Right renal pelvis (tissue), 4 donors: ENCODE data around the gene NOXA1. TPM values are rescaled to one million over a fixed set of nuclear protein-coding genes. Genes with fewer than 3 reads are reported as not detected.

ENCODE experiments used
- DNase-seq, 4 donors: peaks; one replicate each; pipeline ENCODE4 v3.0.0-alpha.2; 2013; ENCODE audit warnings: low read depth in 4 of 4, low spot score in 3 of 4, missing footprints in 1 of 4
- polyA plus RNA-seq, 4 donors: library from polyadenylated mRNA; unstranded; fragments of 120-200 nt; gene quantifications; one replicate each; pipeline ENCODE4 v1.2.1, GENCODE V29; 2013; ENCODE audit not compliant: insufficient read length in 4 of 4

The NOXA1 gene
- polyA plus RNA-seq, 4 donors, result 5.7 to 10.1 (median 6.2) TPM

DNA sequence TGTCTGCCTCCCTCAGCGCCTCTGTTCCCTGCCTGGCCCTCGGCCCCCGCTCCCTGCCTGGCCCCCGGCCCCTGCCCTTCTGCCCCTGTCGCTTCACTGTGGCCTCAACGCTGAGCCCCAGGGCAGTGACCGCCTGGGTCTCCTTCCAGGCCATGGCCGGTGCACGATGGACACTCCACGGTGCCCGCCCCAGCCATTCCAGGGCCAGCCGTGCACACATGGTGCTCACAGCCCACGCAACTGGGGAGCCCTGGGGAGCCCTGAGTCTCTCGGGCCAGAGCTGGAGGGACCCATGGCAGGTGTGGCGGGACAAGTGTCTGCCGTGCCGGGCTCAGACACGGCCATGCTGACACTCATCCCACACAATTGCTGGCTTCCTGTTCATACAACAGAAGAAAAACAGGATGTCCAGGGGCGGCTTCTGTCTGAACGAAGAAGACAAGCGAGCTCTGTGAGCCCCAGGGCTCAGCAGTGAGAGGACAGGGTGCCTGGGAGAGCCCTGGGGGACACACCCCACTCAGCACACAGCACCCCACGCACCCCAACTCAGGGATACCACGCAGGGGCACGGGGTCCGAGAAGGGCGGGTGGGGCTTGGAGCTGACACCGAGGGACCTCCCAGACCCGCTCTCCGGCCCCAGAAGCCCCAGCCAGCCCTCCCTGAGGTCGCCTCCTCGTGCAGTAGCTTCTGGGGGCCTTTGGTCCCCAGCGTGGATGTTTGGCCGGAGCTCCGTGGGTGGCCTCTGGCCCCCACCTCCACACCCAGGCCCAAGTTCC is 35.9 kb upstream of the NOXA1 start:
- DNase-seq, result no peak

DNA sequence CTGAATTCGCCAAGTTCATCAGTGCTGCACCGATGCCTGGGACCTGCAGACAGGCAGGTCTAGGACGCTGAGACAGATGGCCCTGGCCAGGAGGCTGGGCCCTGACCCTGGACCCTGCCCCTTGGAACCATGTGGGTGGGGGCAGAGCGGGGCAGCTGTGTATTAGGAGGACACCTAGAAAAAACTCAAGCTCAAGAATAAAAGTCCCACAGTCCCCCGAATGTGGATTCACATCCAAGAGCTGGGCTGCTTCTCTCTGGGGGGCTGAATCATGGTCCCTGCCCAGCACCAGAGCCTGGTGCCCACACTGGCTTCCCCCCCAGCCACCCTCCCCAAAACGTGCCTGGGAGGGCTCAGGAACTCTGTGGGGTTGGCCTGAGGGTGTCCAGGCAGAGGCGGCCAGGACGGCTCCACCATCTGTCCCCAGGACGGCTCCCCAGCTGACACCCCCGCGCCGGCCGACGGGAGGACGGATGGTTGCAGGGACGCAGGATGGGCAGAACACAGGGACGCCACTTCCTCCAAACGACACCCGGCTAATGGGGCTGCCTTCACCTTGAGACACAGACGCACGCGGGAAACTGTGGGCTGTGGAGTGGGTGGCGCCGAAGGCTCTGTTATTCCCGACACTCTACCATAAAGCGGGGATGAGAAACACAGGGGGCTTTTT is 35.2 kb upstream of the NOXA1 start:
- no peak for DNase-seq

DNA sequence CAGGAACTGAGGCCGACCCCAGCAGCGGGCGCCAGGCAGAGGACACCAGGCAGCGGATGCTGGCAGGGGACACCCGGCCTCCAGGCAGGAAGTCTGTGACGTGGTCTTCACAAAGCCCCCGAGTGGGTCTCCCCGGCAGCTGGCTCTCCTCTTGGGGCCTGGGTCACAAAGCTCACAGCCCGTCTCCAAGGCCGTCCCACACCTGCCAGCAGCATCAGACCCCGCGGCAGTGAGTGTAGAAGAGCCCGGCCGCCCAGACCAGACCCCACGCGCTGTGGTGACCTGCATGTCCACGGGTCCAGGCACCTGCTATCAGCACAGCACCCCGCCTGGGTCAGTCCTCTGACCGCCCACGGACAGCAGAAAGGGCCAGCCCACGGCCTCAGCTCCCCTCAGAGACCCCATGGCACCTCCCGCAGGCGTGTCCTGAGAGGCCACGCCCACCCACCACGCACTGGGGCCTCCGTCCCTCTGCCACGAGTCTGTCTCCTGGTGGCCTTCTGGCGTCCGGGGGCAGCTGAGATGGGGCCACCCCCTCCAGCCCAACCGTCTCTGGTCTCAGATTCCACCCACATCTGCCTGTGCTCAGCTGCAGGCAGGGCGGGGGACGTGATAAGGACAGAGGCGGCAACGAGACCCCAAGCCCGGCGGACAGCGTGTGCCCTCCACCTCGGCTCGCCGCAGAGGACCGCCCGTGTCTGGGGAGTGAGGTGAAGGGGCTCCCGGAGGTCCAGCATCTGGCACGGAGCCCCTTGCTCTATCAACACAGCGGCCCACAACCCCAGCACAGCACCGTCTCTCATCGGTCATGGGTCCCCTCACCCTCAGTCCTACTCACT is 34.4 kb upstream of the NOXA1 start:
- no peak for DNase-seq

DNA sequence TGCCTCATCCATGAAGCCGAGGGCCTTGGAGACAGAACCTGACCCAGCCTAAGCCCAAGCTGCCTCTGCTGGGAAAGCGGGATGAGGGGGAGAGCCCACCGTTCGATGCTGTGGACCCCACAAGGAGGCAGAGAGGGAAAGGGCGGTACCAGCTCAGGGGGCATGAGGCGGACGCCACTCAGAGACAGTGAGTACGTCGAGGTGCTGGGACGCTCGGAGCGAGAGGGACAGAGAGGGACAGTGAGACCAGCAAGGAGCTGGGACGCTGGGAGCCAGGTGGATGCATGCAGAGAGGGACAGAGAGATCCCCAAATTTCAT is 33.8 kb upstream of the NOXA1 start:
- DNase-seq, result no peak

- no peak for DNase-seq
These were observed 32.4 kb upstream of the NOXA1 start for GRCh38 chr9:137390553-137391410.

DNA sequence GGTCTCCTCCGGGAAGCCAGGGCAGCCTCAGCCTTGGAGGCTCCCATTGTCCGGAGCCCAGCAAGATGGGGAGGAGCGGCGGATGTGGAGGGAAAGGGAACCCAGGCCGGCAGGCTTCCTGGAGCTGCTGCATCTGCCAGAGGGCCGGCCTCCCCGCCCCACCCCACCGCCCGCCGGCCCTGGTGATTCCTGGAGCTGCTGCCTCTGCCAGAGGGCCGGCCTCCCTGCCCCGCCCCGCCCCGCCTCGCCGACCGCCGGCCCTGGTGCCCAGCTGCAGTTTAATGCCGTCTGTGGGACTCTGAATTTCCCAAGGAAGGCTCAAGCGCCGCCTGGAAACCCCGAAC is 31.8 kb upstream of the NOXA1 start:
- DNase-seq, result no peak

DNA sequence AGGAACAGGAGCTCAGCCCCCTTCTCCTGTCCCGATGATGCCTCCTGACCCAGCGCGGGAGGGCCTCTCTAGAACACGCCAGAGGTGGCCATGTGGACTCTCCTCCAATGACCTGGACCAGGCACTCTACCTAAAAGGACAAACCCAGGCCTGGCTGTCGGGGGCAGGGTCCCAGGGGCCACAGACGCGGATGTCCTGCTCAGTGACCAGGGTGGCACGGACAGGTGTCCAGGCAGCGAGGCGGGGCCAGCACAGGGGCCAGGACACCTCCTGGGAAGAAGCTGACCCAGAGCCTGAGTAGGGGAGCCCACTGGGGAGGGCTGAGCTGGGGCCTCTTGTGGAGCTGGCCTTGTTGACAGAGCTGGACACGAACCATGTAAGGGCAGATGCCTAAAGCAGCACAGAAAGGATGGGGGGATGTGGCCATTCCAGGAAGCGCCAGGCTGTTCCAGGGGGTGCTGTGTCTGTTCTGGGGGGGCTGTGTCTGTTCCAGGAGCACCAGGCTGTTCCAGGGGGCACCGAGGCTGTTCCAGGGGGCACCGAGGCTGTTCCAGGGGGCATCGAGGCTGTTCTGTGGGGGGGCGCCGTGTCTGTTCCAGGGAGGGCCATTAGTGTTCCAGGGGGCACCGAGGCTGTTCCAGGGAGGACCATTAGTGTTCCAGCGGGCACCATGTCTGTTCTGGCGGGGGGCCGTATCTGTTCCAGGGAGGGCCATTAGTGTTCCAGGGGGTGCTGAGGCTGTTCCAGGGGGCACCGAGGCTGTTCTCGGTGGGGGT is 30.8 kb upstream of the NOXA1 start:
- no peak for DNase-seq

DNA sequence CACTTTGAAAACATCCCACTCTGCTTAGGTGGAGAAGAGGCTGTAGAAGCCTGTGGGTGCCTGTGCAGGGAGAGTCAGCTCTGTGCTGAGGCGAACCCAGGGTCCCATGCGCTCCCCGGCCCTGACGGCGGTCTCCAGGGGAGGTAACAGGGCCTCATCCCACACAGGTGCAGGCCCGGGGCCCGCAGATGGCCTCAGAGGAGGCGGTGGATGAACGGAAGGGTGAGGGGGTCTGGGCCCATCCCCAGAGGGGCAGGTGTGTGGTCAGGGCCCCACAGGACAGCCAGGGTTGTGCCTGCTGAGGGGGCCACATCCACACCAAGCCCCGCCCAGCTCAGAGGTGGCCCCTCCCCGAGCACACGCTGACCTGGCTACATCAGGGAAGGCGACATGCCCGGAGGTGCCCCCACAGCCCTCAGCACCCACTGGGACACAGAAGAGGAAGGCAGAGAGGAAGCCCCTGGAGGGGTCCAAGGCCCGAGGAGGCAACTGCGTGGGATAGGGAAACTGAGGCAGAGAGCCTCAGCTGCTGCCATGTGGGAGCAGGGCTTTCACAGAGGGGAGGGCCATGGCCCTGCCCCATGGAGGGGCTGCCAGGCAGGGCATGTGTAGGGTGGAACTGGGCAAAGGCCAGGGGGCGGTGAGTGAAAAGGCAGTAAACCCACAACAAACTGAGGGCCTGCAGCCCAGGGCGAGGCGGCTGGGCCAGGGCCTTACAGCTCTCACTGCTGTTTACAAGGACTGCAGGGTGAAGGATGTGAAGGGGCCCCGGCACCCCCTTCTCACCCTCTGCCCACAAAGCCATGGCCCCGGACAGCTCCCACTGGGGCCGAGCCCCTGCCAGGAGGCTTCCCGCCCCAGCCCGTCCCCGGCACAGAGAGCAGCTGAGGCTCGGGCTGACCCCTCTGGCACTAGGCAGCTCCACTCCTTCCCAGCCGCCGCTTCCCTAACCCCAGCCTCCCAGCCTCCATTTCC is 29.7 kb upstream of the NOXA1 start:
- DNase-seq, result no peak

- DNase-seq, result no peak
These were observed 28.1 kb upstream of the NOXA1 start for GRCh38 chr9:137394866-137395665.

DNA sequence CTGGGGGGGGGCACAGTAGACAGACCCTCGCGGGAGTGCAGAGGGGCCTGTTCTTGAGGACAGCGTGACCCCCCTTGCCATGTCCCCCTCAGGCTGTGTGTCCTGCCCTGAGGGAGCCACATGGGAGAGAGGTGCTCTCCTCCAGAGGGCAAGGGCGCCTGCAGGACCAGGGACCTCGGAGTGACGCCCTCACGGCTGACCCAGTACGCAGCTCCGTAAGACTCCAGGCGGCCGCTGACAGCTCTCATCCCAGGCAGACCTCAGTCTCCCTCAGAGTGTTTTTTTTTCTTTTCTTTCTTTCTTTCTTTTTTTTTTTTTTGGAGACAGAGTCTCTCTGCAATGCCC is 27.6 kb upstream of the NOXA1 start:
- no peak for DNase-seq

GRCh38 chr9:137396227-137396626 is 27.0 kb upstream of the NOXA1 start:
- no peak for DNase-seq

DNA sequence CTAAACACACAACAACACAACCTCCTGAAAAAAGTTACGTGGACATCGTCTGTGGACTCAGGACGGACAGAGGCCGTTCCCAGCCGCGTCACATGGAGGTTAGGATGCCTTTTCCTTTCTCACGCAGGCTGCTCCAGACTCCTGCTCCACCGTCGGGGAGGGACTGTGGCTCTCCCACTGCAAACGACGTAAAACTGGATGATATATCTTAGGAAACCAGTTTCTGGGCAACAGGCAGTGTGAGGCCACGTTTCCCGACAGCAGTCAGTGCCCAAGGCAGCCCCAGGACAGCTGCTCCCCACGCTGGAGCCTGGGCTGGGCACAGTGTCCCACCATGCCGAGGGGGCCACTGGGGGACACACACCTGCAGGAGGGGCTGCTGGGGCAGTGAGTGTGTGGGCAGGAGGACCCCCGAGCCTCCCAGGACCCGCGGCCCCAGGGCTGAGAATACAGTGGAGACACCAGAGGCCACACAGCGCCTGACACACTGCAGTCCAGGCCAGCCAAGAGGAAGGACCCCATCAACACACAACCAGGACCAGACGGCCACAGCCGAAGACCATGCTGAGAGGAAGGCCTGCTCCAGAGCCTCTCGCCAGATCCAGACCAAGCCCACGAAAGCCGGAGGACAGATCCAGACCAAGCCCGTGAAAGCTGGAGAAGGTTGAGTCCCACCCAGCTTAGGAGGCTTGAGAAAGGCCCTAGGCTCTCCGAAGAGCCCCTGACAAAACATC is 26.4 kb upstream of the NOXA1 start:
- no peak for DNase-seq

GRCh38 chr9:137397675-137398423 is 25.3 kb upstream of the NOXA1 start:
- DNase-seq, result no peak

GRCh38 chr9:137398561-137399468 is 24.4 kb upstream of the NOXA1 start:
- no peak for DNase-seq

GRCh38 chr9:137402746-137403145 is 20.4 kb upstream of the NOXA1 start:
- DNase-seq, result no peak

GRCh38 chr9:137403269-137403668 is 19.9 kb upstream of the NOXA1 start:
- DNase-seq, result no peak
